ENCODE results near the gene PLAAT4. TPM values are rescaled to one million over a fixed set of nuclear protein-coding genes. Genes with fewer than 3 reads are reported as not detected.

PLAAT4 gene
- total and polyA plus RNA-seq, 2 of the 8 experiments (the other 6 are each of a cell fraction or from before 2014, with no cell fraction given), result 2.8 to 4.1 TPM

GRCh38 chr11:63535734-63536133 is 874 bp upstream of the PLAAT4 start:
- DNase-seq (ENCODE audit: low read depth in 1 of 2, low spot score in 2 of 2) (no peak), FAIRE-seq (no peak)
- Histone ChIP-seq H2AFZ (ENCODE audit: low read length) (no peak overlapping the region), H4K20me1 (replicated peaks in 1 of 2; ENCODE audit: control insufficient read depth in 1 of 2, insufficient read depth in 2 of 2, low read length in 2 of 2) (no peaks in the 10 kb centered on the region), H3K23me2 (ENCODE audit: low read depth, low read length) (no peaks in the 10 kb centered on the region), H2BK12ac (ENCODE audit: low read depth, low read length) (peak overlapping the region; percentile 93), H3K23ac (ENCODE audit: insufficient read length) (no peak overlapping the region), H3K4me2 (ENCODE audit: insufficient read depth in 1 of 2, low read depth in 2 of 2, low read length in 2 of 2) (no peak overlapping the region), H3K36me3 (ENCODE audit: control insufficient read depth in 2 of 4, insufficient read depth in 4 of 4, low read length in 3 of 4) (no peaks in the 10 kb centered on the region), H3K9me3 (ENCODE audit: insufficient read depth in 2 of 2, low read depth in 1 of 2, low read length in 1 of 2) (no peaks in the 10 kb centered on the region; a peak in 1 of 4 replicates), H3K27ac (ENCODE audit: low read depth, low read length) (no peak overlapping the region), H4K8ac (ENCODE audit: extremely low read depth, insufficient read depth, low read length) (no peak overlapping the region), H3K27me3 (replicated peaks in 1 of 4; ENCODE audit: control insufficient read depth in 3 of 4, extremely low read depth in 1 of 4, insufficient read depth in 3 of 4, low read length in 3 of 4) (no peaks in the 10 kb centered on the region), H3K79me2 (ENCODE audit: control insufficient read depth in 1 of 2, insufficient read depth in 2 of 2, low read length in 2 of 2) (no peaks in the 10 kb centered on the region), H3K79me1 (ENCODE audit: low read depth, low read length) (no peaks in the 10 kb centered on the region), H4K91ac (replicated peaks; ENCODE audit: insufficient read length, low read length) (peak overlapping the region; percentile 61), H3K4me3 (ENCODE audit: extremely low read depth in 1 of 4, insufficient read depth in 2 of 4, low read depth in 3 of 4, low read length in 4 of 4) (no peak overlapping the region), H3K14ac (ENCODE audit: insufficient read length) (no peak overlapping the region), H2BK20ac (ENCODE audit: low read length) (peak overlapping the region; percentile 38; the same call in 1 of the 2 replicates), H3K18ac (ENCODE audit: extremely low read depth, low read length) (no peak overlapping the region), H4K5ac (ENCODE audit: insufficient read length, low read depth, low read length) (no peak overlapping the region), H2BK5ac (ENCODE audit: low read depth, low read length) (peak overlapping the region; percentile 18; the same call in 1 of the 2 replicates), H2BK15ac (ENCODE audit: low read length) (0 out of 2 replicates have a peak overlapping the region, but pooled peaks have one; percentile 76), H3K4me1 (replicated peaks in 1 of 4; ENCODE audit: control insufficient read depth in 3 of 4, insufficient read depth in 4 of 4, low read length in 3 of 4) (peaks cover 8 to 20% (median 17%) of the 10 kb centered on the region in 4 experiments; a peak in 6 of 7 replicates), H2BK120ac (replicated peaks; ENCODE audit: low read depth, low read length) (no peak overlapping the region), H3K56ac (replicated peaks; ENCODE audit: insufficient read length, low read depth, low read length) (no peak overlapping the region), H3K9ac (replicated peaks in 1 of 4; ENCODE audit: extremely low read depth in 1 of 4, low read depth in 3 of 4, low read length in 3 of 4) (no peak overlapping the region), H2AK5ac (ENCODE audit: low read depth, low read length) (peak overlapping the region; percentile 68), H3K4ac (replicated peaks; ENCODE audit: insufficient read length, low read depth, low read length) (no peak overlapping the region)
- WGBS, 2 experiments (ENCODE audit: extremely low coverage in 1 of 2, insufficient coverage in 1 of 2, insufficient read length in 1 of 2, insufficient replicate concordance in 2 of 2, low coverage in 1 of 2, low lambda C conversion rate in 2 of 2, missing lambda C conversion rate in 1 of 2), result 95% methylated on average over 1 of the region's 1 CpG; no CpG with 5 or more reads in 1 of the 2 experiments
- TF ChIP-seq CTBP2 (IDR thresholded peaks at IDR 0.05; ENCODE audit: borderline replicate concordance, insufficient read depth, insufficient read length, low read length), result no peak
- ChIA-PET POLR2A (ENCODE audit: partially characterized antibody) (interaction anchor here (0.9 to 1.6 kb wide), 2 partner anchors 16 to 36 kb away, joined by 3 to 4 read pairs; no protein-coding TSS in a partner anchor), CTCF (ENCODE audit: partially characterized antibody) (interaction anchor here (1.0 to 3.8 kb wide), 4 partner anchors 17 to 92 kb away, joined by 3 to 20 read pairs (median 4); no protein-coding TSS in a partner anchor)

All from H1 (cell line).